IMR-90 (cell line): Measurements from ENCODE around the gene PRLH. TPM values are rescaled to one million over a fixed set of nuclear protein-coding genes. Genes with fewer than 3 reads are reported as not detected.

ENCODE experiments used
- ATAC-seq: fragments of 200-7000 bp; cut with Tn5 transposase; 2 replicates; pipeline ENCODE4 v1.9.1; 2020; ENCODE audit warnings: low read depth, mild to moderate bottlenecking, moderate library complexity
- BruUV-seq: library from RNA; stranded (reverse); fragments of 400-500 nt; replicated peaks from 2 replicates; lab custom pipeline; 2021; lab: Mats Ljungman, UMichigan
- CTCF ChIA-PET: fragments of 300-600 bp; formaldehyde crosslinking; extraction: SDS; loops from one replicate; lab custom pipeline; 2021; ENCODE audit warnings: antibody characterized with exemption; lab: Yijun Ruan, JAX
- POLR2A ChIA-PET: fragments of 300-600 bp; sonication (Branson Sonifier 250); formaldehyde crosslinking; loops from one replicate; lab custom pipeline; 2022; ENCODE audit warnings: antibody characterized with exemption; ENCODE audit not compliant: unreplicated experiment; lab: Charles Lee
- DNase-seq: peaks from one replicate; pipeline ENCODE4 v3.0.0; 2013
- H2AFZ ChIP-seq: replicated peaks from 2 replicates; pipeline ENCODE3; 2013; ENCODE audit warnings: low read length, mild to moderate bottlenecking; ENCODE audit not compliant: poor library complexity
- H2AK5ac ChIP-seq: 2 replicates; pipeline ENCODE4 v1.6.1; 2013; ENCODE audit warnings: low read depth, low read length, inconsistent platforms
- H2AK9ac ChIP-seq: replicated peaks from 2 replicates; pipeline ENCODE3; 2013; ENCODE audit warnings: mild to moderate bottlenecking, low read depth, low read length, moderate library complexity; ENCODE audit not compliant: poor library complexity
- H2BK120ac ChIP-seq: 2 replicates; pipeline ENCODE4 v1.6.1; 2013; ENCODE audit warnings: low read depth, low read length, inconsistent platforms
- H2BK15ac ChIP-seq: 3 replicates; pipeline ENCODE4 v1.6.1; 2013; ENCODE audit warnings: low read depth, low read length, inconsistent platforms
- H2BK20ac ChIP-seq: 2 replicates; pipeline ENCODE4 v1.6.1; 2013; ENCODE audit warnings: low read depth, mild to moderate bottlenecking, inconsistent platforms, low read length, moderate library complexity
- H2BK5ac ChIP-seq: 2 replicates; pipeline ENCODE4 v1.6.1; 2013; ENCODE audit warnings: mild to moderate bottlenecking, low read depth, low read length, inconsistent platforms; ENCODE audit not compliant: poor library complexity, severe bottlenecking
- H3K14ac ChIP-seq: replicated peaks from 2 replicates; pipeline ENCODE4 v1.6.1; 2013; ENCODE audit warnings: low read depth, low read length, inconsistent platforms
- H3K18ac ChIP-seq: 2 replicates; pipeline ENCODE4 v1.6.1; 2013; ENCODE audit warnings: low read depth, low read length, control low read depth
- H3K23ac ChIP-seq: 2 replicates; pipeline ENCODE4 v1.6.1; 2013; ENCODE audit warnings: low read depth, low read length, inconsistent platforms
- H3K27ac ChIP-seq: 2 replicates; pipeline ENCODE4 v1.5.1; 2013; ENCODE audit warnings: mild to moderate bottlenecking, control low read depth, low read length; ENCODE audit not compliant: insufficient read depth
- H3K27me3 ChIP-seq: 2 replicates; pipeline ENCODE4 v1.6.1; 2013; ENCODE audit warnings: low read length; ENCODE audit not compliant: control insufficient read depth, insufficient read depth
- H3K36me3 ChIP-seq: 2 replicates; pipeline ENCODE4 v1.6.1; 2013; ENCODE audit warnings: low read length, mixed read lengths; ENCODE audit not compliant: control insufficient read depth, insufficient read depth
- H3K4ac ChIP-seq: 2 replicates; pipeline ENCODE4 v1.6.1; 2013; ENCODE audit warnings: low read depth, low read length, inconsistent platforms
- H3K4me1 ChIP-seq: 2 replicates; pipeline ENCODE4 v1.6.1; 2013; ENCODE audit warnings: low read length, mixed read lengths; ENCODE audit not compliant: control insufficient read depth, insufficient read depth
- H3K4me2 ChIP-seq: 2 replicates; pipeline ENCODE4 v1.6.1; 2013; ENCODE audit warnings: low read depth, mild to moderate bottlenecking, control low read depth, low read length, moderate library complexity
- H3K4me3 ChIP-seq: 2 replicates; pipeline ENCODE4 v1.5.1; 2013; ENCODE audit warnings: low read depth, mild to moderate bottlenecking, control low read depth, low read length, moderate library complexity; ENCODE audit not compliant: insufficient read depth
- H3K56ac ChIP-seq: 2 replicates; pipeline ENCODE4 v1.6.1; 2013; ENCODE audit warnings: low read length, inconsistent platforms; ENCODE audit not compliant: insufficient read depth; ENCODE audit errors: extremely low read depth
- H3K79me1 ChIP-seq, 2 experiments: 2 replicates each; pipeline ENCODE4 v1.6.1; 2013; ENCODE audit warnings: low read length in 2 of 2, inconsistent platforms in 1 of 2, low read depth in 1 of 2
- H3K9ac ChIP-seq: 2 replicates; pipeline ENCODE4 v1.6.1; 2013; ENCODE audit warnings: low read depth, low read length, control low read depth
- H3K9me1 ChIP-seq: 2 replicates; pipeline ENCODE4 v1.6.1; 2013; ENCODE audit warnings: low read length, inconsistent platforms; ENCODE audit not compliant: insufficient read depth
- H3K9me3 ChIP-seq: 2 replicates; pipeline ENCODE4 v1.6.1; 2013; ENCODE audit warnings: low read length; ENCODE audit not compliant: control insufficient read depth, insufficient read depth
- H4K20me1 ChIP-seq: 2 replicates; pipeline ENCODE4 v1.6.1; 2013; ENCODE audit warnings: low read length, inconsistent platforms; ENCODE audit not compliant: insufficient read depth
- H4K5ac ChIP-seq: 2 replicates; pipeline ENCODE4 v1.6.1; 2013; ENCODE audit warnings: mild to moderate bottlenecking, low read depth, low read length, control low read depth
- H4K8ac ChIP-seq, 2 experiments: 2 replicates each; pipeline ENCODE4 v1.6.1; 2013; ENCODE audit warnings: low read depth in 2 of 2, low read length in 2 of 2, control low read depth in 1 of 2, inconsistent platforms in 1 of 2
- H4K91ac ChIP-seq: 2 replicates; pipeline ENCODE4 v1.6.1; 2013; ENCODE audit warnings: low read depth, low read length, inconsistent platforms; ENCODE audit not compliant: insufficient read depth
- CEBPB ChIP-seq: IDR thresholded peaks from 2 replicates; pipeline ENCODE4 v1.6.1; 2012; ENCODE audit warnings: low read depth, low read length, improper control_type of control experiment
- NFE2L2 ChIP-seq: fragments of 150-350 bp; IDR thresholded peaks from 2 replicates; pipeline ENCODE4 v1.6.1; 2016; ENCODE audit warnings: low read depth, mild to moderate bottlenecking, low read length
- WGBS, 2 experiments: methylation state at CpG; one replicate each; pipeline versions ENCODE4 v1.1.5 to v1.1.7; 2013; ENCODE audit warnings: missing lambda C conversion rate in 2 of 2; ENCODE audit not compliant: insufficient read length in 1 of 2; ENCODE audit errors: extremely low coverage in 2 of 2; 5-methylcytosine and 5-hydroxymethylcytosine counted together
- dilution Hi-C: fragments of 300-500 bp; cut with HindIII; formaldehyde crosslinking; loops from one replicate; pipeline ENCODE4 v1.14.3; 2018; ENCODE audit warnings: low sequenced_read_pairs; ENCODE audit not compliant: unreplicated experiment
- in situ Hi-C: fragments of 300-500 bp; cut with MboI; formaldehyde crosslinking; loops from 3 replicates; pipeline ENCODE4 v1.14.3; 2019; ENCODE audit warnings: low sequenced_read_pairs, inconsistent platforms, mixed read lengths
- intact Hi-C: fragments of 100-400 bp; cut with micrococcal nuclease; formaldehyde crosslinking; loops from 2 replicates; pipeline ENCODE4 v1.10.0; 2022
- polyA plus RNA-seq, 3 experiments: library from polyadenylated mRNA; depleted of rRNA; stranded (reverse); fragments of >200 nt; gene quantifications; 2 replicates each; pipeline ENCODE4 v1.2.3, GENCODE V29; 2012; ENCODE audit warnings: low replicate concordance in 1 of 3
- total RNA-seq: library from RNA; depleted of rRNA; stranded (reverse); fragments of >200 nt; gene quantifications from 2 replicates; pipeline ENCODE4 v1.2.3, GENCODE V29; 2012
- TF ChIP-seq, protein P1 (sequence below): conservative IDR thresholded peaks from 2 replicates; pipeline ENCODE4 v1.5.1; 2012; ENCODE audit warnings: mild to moderate bottlenecking, low read depth, low read length, improper control_type of control experiment

PRLH gene
- total and polyA plus RNA-seq, 2 of the 4 experiments (the other 2 are of a cell fraction): not detected

DNA sequence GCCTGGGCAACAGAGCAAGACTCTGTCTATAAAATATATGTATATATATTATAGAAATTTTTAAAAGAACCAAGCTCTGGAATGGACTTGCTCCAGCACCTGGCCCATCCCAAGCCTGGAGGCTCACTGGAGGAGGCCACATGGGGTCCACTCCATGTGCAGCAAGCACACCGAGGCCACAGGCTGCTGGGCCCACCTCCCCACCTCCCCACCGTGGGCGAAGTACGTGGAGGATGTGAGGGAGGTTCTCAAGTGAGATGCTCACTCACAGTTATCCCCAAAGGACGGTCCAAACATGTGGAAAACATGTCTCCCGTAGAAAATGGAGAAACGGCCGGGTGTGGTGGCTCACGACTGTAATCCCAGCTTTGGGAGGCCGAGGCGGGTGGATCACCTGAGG lies 38.0 kb downstream of the PRLH start:
- Histone ChIP-seq H3K9me1 (peaks cover 9% of the 10 kb centered on the region; the same call in 1 of the 2 replicates), H2BK15ac (no peak overlapping the region; the same call in 2 of the 3 replicates), H2AFZ (peak overlapping the region; percentile 53), H3K4ac (peak overlapping the region; percentile 65), H4K20me1 (no peaks in the 10 kb centered on the region), H2BK120ac (peak overlapping the region; percentile 72; the same call in 1 of the 2 replicates), H4K8ac (peak overlapping the region in 1 of 2 experiments; percentile 54; a peak in 2 of 4 replicates), H2BK5ac (no peak overlapping the region), H3K23ac (no peak overlapping the region), H4K5ac (0 out of 2 replicates have a peak overlapping the region, but pooled peaks have one; percentile 20), H2BK20ac (peak overlapping the region; percentile 55; the same call in 1 of the 2 replicates), H3K9ac (no peak overlapping the region), H4K91ac (0 out of 2 replicates have a peak overlapping the region, but pooled peaks have one; percentile 15), H2AK5ac (peak overlapping the region; percentile 93), H3K18ac (peak overlapping the region; percentile 33; the same call in 1 of the 2 replicates), H2AK9ac (peak overlapping the region; percentile 22), H3K4me1 (peaks cover 7% of the 10 kb centered on the region), H3K4me2 (no peak overlapping the region), H3K56ac (no peak overlapping the region), H3K9me3 (no peaks in the 10 kb centered on the region), H3K27ac (no peak overlapping the region), H3K4me3 (no peak overlapping the region), H3K36me3 (no peaks in the 10 kb centered on the region), H3K27me3 (no peaks in the 10 kb centered on the region), H3K14ac (0 out of 2 replicates have a peak overlapping the region, but pooled peaks have one; percentile 21), H3K79me1 (no peaks in the 10 kb centered on the region)
- BruUV-seq: no TSS peak
- TF ChIP-seq, protein P1, sequence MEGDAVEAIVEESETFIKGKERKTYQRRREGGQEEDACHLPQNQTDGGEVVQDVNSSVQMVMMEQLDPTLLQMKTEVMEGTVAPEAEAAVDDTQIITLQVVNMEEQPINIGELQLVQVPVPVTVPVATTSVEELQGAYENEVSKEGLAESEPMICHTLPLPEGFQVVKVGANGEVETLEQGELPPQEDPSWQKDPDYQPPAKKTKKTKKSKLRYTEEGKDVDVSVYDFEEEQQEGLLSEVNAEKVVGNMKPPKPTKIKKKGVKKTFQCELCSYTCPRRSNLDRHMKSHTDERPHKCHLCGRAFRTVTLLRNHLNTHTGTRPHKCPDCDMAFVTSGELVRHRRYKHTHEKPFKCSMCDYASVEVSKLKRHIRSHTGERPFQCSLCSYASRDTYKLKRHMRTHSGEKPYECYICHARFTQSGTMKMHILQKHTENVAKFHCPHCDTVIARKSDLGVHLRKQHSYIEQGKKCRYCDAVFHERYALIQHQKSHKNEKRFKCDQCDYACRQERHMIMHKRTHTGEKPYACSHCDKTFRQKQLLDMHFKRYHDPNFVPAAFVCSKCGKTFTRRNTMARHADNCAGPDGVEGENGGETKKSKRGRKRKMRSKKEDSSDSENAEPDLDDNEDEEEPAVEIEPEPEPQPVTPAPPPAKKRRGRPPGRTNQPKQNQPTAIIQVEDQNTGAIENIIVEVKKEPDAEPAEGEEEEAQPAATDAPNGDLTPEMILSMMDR: no peak
- TF ChIP-seq NFE2L2 (no peak), CEBPB (no peak)
- dilution Hi-C loops (no loop called here), in situ Hi-C loops (no loop called here), intact Hi-C loops (loop anchor here (5.0 kb wide), 1 partner anchor 138 kb away; no protein-coding TSS in a partner anchor)
- DNase-seq (no peak), ATAC-seq (no peak)
- WGBS, 2 experiments: 100% methylated on average over 1 of the region's 11 CpGs; no CpG with 5 or more reads in 1 of the 2 experiments
- ChIA-PET CTCF (interaction anchor here (1.0 kb wide), 2 partner anchors 23 to 83 kb away, joined by 4 read pairs; no protein-coding TSS in a partner anchor), POLR2A (interaction anchor here (0.6 kb wide), 1 partner anchor 39 kb away, joined by 7 read pairs; no protein-coding TSS in a partner anchor)
